RWPE1 (cell line): ENCODE measurements around the gene PCTP.

Experiments
- CTCF ChIA-PET: fragments of 350-600 bp; sonication (Branson Sonifier 250); formaldehyde crosslinking; extraction: SDS; loops from one replicate; lab custom pipeline; 2021; lab: Yijun Ruan, JAX
- POLR2A ChIA-PET: fragments of 400-600 bp; formaldehyde crosslinking; extraction: SDS; loops from one replicate; lab custom pipeline; 2020; ENCODE audit warnings: antibody characterized with exemption; ENCODE audit not compliant: low non-redundant PET; lab: Yijun Ruan, JAX
- DNase-seq: peaks from one replicate; pipeline ENCODE4 v3.0.0; 2012; ENCODE audit warnings: low spot score
- H3K27ac ChIP-seq: fragments of 450-650 bp; 2 replicates; pipeline ENCODE4 v1.5.1; 2017
- TF ChIP-seq, protein P1 (sequence below): fragments of 450-650 bp; conservative IDR thresholded peaks from 2 replicates; pipeline ENCODE4 v1.5.1; 2017; ENCODE audit warnings: low read depth, mild to moderate bottlenecking

Gene PCTP

DNA sequence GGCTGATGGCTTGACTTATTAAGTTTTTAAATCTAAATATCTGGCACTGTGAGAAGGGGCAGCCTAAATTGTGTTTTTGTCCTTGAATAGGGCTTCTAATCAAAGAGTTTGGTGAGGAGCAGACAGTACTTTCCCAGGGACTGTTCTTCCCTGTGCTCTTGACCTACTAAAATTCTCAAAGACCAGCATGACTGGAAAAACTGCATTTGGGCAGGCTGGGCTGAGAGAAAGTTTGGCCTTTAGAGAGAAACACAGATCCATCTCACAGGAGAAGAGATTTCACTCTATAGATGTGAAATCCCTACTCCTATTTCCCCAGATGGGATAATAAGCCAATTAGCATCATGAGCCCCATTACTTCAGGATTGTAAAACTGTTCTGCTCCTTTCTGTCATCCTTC, 7.3 kb downstream of the PCTP start:
- H3K27ac ChIP-seq, result no peak overlapping the region
- ChIA-PET POLR2A (no interaction called here), CTCF (no interaction called here)
- TF ChIP-seq, protein P1, sequence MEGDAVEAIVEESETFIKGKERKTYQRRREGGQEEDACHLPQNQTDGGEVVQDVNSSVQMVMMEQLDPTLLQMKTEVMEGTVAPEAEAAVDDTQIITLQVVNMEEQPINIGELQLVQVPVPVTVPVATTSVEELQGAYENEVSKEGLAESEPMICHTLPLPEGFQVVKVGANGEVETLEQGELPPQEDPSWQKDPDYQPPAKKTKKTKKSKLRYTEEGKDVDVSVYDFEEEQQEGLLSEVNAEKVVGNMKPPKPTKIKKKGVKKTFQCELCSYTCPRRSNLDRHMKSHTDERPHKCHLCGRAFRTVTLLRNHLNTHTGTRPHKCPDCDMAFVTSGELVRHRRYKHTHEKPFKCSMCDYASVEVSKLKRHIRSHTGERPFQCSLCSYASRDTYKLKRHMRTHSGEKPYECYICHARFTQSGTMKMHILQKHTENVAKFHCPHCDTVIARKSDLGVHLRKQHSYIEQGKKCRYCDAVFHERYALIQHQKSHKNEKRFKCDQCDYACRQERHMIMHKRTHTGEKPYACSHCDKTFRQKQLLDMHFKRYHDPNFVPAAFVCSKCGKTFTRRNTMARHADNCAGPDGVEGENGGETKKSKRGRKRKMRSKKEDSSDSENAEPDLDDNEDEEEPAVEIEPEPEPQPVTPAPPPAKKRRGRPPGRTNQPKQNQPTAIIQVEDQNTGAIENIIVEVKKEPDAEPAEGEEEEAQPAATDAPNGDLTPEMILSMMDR, result no peak
- no peak for DNase-seq

DNA sequence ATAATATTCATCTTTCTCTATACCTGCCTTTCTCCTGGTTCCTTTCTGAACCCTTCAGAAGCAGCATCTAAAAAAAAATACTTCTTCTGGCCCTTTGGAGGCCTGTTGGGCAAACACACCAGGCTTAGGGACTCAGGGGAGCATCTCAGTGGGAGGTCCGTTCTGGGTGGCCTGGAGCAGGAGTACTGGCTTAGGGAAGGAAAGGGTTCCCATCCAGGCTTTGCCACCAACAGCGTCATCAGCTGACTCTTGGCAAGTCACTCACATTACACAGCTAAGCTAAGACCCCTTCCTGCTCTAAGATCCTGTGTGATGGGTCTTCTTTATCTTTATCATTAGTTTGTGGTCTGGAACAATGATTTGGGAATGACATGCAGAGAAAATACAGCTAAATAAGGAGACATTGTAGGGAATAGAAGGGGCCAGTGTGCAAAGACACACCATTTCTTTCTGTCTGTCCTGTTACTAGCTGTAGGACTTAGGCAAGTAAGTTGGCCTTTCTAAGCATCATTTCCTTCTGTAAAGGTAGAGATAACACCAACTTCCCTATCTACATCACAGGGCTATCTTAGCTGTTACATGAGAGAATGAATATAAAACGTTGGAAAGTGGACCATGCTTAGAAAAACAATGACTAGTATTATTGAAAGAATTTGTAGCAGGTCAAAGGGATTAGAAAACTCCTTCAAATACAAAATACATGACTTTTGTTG, 9.9 kb downstream of the PCTP start:
- no peak for DNase-seq
- ChIA-PET POLR2A (no interaction called here), CTCF (interaction anchor here (0.6 kb wide), 1 partner anchor 1140 kb away, joined by 3 read pairs; no protein-coding TSS in a partner anchor)
- TF ChIP-seq, protein P1, result no peak
- H3K27ac ChIP-seq, result no peak overlapping the region

DNA sequence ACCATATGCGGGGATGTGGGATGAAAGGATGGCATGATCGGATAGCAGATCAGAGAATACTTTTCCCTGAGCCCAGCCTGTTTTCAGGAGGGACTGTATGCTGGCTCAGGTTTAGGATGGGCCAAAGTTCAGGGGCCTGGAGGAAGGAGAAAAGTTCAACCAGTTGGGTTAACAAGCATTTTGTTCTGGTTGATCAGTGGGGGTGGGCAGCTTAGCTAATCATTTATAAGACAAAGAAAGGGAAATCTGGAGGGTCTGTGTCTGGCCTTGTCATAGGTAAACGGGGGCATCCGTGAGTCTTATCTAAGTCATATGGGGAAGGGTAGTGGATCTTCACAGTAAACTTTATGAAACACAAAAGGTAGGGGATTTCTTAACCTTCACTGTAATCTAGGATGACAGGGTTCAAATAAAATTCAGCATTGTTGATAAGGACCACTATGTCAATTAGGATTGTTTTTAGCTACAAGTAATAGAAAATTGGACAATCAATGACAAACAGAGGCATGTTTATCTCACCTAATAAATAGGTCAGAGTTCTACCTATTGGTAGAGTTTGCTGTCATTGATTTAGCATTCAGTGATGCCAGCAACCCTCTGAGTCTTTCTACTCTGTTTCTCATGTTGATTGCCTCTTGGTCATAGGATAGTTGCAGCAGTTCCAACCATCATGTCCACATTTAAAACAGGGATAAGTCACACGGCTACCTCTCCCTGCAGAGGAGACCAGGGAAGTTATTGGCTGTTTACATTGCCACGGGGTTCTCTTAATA, 11.4 kb downstream of the PCTP start:
- CTCF ChIA-PET, result no interaction called here
- TF ChIP-seq, protein P1, result no peak
- POLR2A ChIA-PET, result no interaction called here
- H3K27ac ChIP-seq, result no peak overlapping the region
- no peak for DNase-seq

DNA sequence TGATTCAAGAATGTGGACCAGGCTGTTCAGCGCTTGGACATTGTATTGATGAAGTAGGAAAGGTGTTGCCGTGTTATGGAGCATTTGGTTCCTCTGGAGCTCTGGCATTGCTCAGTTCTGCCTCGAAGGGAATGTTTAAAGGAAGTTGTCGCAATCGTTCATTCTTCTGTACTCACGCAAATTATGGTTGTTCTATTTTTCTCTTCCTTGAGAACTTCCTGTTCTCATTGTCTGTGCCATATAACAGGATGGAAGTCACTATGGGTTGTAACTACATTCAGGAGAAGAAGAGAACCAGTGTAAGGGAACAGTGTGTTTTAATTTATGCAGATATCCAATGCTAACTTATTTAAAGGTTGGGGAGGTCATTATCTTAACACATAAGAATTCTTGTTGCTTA, 13.0 kb downstream of the PCTP start:
- POLR2A ChIA-PET, result no interaction called here
- CTCF ChIA-PET, result interaction anchor here (1.0 kb wide), 1 partner anchor 236 kb away, joined by 4 read pairs; no protein-coding TSS in a partner anchor
- no peak overlapping the region for H3K27ac ChIP-seq
- DNase-seq, result no peak
- TF ChIP-seq, protein P1, result no peak

DNA sequence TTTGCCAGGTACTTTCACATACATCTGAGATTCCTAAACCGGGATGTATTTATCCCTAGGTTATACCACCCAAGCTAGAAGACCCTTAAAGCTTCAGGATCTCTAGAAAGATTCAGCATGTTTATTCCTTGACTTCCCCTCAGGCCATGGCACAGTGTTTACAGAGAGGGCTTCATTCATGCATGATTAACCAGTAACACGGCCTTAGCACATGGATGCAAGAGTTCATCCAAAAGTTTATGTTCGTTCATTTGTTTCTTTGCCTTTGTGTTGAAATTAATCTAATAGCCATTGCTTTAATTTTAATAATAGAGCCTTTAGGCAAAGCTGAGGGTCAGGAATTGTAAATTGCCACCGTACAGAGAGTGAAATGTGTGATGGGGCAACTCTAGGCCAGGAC, 13.8 kb downstream of the PCTP start:
- H3K27ac ChIP-seq, result no peak overlapping the region
- ChIA-PET POLR2A (no interaction called here), CTCF (interaction anchor here (1.0 kb wide), 1 partner anchor 237 kb away, joined by 4 read pairs; no protein-coding TSS in a partner anchor)
- no peak for DNase-seq
- TF ChIP-seq, protein P1, result no peak

DNA sequence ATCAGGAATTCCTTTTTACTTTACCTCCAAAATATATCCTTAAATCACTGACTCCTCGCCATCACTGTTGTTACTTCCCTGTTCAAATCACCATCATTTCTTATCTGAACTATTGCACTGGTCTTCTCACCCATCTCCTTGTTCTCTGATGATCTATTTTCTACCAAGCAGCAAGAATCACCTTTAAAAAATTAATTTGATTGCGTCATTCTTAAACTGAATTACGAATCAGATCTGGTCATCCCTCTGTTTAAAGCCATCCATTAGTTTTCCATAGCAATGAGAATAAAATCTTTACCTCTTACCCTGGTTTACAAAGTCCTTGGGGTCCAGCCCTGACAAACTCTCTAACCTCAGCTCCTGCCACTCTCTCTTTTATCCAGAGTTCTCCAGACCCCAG, 14.6 kb downstream of the PCTP start:
- POLR2A ChIA-PET, result no interaction called here
- TF ChIP-seq, protein P1, result no peak
- DNase-seq, result no peak
- CTCF ChIA-PET, result interaction anchor here (0.6 kb wide), 1 partner anchor 31 kb away, joined by 3 read pairs; no protein-coding TSS in a partner anchor
- no peak overlapping the region for H3K27ac ChIP-seq
